SK-N-DZ (cell line): ENCODE data around the gene CEP85L.
"Not testable (repeated sequence)": the region's sequence is repeated elsewhere in the genome, so short reads cannot be mapped to it uniquely, and the experiment has no call there.

Source experiments
- DNase-seq: peaks from one replicate; pipeline ENCODE4 v3.0.0-alpha.2; 2015; ENCODE audit warnings: low spot score

Gene CEP85L

DNA sequence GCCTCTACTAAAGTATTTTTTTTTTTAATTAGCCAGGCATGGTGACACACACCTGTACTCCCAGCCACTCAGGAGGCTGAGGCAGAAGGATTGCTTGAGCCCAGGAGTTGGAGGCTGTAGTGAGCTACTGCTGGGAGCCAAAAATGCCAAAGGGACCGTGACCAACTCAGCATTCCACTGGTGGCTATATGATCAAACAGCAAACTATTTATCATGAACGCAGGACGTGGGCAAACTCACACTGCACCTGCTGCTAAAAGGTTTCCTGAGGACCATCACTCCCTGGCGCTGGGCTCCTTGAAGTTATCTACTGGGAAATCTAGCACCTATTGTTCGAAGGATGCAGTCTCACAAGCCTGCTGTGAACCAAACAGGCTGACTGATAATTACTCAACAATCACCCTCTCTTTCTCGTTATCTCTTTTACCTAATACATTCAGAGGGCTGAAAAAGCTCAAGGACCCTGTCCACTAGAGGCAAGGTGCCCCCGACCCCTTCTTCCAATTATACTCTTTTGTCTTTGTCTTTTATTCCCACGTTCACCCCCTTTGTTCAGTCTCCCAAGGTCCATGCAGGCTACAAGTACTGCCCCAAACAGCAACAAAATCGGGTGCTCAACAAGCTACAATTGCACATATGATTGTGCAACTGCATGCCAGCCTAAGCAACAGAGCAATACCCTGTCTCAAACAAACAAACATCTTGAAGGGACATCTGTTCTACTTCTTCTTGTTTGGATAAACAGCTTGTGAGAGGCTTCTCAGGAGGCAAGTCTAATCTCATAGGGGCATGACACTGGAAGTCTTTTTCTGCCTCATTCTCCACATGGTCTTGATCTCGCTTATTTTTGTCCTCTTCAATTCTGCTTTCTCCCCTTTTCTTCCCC, 151.0 kb downstream of the CEP85L start:
- no peak for DNase-seq

DNA sequence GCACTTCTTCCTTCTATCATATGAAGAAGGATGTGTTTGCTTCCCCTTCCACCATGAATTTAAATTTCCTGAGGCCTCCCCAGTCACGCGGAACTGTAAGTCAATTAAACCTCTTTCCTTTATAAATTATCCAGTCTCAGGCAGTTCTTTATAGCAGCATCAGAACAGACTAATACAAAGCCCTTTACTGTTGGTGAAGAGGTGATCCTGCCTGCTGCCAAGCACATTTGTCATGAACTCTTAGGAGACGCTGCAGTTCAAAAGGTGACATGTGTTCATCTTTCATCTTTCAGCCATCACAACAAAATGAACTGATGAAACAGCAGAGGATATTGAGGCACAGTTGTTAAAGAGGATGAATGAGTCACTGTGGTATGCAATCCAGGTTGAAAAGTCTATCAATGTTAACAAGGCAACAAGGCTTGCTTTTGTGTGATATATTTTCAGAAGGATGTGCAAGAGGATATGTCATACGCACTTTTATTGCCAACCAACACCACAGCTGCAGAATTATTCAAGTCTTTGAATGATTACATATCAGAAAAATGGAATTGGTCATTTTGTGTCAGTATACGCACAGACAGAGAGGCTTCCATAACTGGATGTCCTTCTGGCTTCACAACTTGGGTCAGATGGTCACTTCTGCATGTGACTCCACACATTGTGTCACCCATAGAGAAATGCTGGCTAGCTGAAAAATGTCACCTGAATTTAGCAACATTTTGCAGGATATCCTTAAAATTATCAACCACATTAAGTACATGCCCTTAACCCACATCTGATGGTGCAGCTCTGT, 155.7 kb downstream of the CEP85L start:
- no peak for DNase-seq

- DNase-seq = no peak
Observed at GRCh38 chr6:118494091-118494490, 157.3 kb downstream of the CEP85L start.

GRCh38 chr6:118489990-118490389, 161.4 kb downstream of the CEP85L start:
- DNase-seq = no peak

- DNase-seq = no peak
Observed at GRCh38 chr6:118488631-118489030, 162.8 kb downstream of the CEP85L start.

GRCh38 chr6:118485601-118486550, 165.5 kb downstream of the CEP85L start:
- DNase-seq = no peak

DNA sequence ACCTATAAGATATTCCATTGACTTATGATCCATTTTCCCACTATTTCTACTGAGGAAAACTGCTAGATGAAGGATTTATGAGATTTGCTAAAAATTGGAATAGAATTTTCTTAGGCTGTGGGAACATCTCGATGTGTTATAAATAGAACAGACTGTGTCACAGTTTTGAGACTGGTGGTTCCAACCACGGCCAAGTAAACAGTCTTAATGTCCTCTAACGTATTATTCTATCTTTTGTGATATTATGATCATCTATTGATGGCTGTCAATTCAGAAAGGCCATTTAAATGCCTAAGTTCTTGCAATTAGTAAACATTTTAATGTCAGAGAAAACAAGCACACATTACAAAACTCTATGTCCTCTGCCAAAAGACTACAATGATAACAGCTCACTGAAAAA, 174.8 kb downstream of the CEP85L start:
- DNase-seq = no peak

DNA sequence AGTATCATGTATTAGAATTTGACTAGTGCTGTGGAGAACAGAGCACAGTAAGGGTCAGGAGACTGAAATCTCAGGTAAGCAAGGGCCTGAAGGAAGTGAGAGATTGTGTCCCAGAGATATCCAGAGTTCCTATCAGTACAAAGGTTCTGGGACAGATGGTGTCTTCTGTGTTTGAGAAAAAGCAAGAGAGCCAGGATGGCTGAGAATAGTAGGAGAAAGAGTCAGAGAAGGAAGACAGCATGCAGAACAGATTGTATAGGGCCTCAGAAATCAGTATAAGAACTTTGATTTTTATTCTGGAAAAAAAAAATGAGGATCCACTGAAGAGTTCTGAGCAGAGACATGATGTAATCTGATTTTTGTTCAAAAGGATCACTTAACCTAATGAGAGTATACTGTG, 178.1 kb downstream of the CEP85L start:
- no peak for DNase-seq

GRCh38 chr6:118469468-118469867, 181.9 kb downstream of the CEP85L start:
- no peak for DNase-seq

- DNase-seq = no peak
Observed at GRCh38 chr6:118468682-118469465, 182.5 kb downstream of the CEP85L start.

DNA sequence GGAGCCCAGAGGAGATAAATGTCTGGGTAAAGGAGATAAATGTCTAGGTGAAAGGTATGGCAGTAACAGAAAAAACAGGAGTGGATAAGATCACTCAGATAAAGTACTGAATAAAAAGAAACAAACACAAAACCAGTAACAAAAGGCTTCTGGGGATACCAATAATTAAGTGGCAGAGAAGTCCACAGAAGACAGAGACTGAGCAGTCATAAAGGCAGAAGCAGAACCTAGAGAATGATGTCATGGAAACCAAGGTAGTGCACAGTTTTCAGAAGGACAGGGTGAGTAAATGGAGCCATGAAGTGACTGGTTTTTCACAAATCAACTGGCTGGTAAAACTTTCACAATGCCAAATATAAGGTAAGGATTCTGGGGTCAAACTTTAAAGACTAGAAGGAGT, 184.2 kb downstream of the CEP85L start:
- no peak for DNase-seq

DNA sequence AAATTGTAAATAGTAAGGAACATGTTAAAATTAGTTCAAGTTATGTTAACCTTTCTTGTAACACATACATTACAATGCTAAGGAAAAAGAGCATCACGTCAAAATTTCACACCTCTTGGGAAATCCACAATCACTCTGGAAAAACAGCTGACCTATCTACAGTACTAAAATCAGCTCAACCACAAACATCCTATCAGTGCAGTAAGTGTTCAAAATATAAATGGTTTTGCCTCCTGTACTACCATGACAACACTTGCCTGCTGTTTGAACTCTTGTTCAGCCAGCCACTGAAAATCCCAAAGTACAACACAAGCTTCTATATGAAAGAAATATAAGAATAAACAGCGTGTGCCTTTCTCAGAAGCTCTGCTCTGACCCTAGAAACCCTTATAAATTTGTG, 186.8 kb downstream of the CEP85L start:
- no peak for DNase-seq

- DNase-seq = no peak
Observed at GRCh38 chr6:118460958-118461470, 190.4 kb downstream of the CEP85L start.

GRCh38 chr6:118456982-118457381, 194.4 kb downstream of the CEP85L start:
- no peak for DNase-seq

- DNase-seq = no peak
Observed at GRCh38 chr6:118451839-118452238, 199.6 kb downstream of the CEP85L start.

- DNase-seq = no peak
Observed at GRCh38 chr6:118444796-118445195, 206.6 kb downstream of the CEP85L start.

DNA sequence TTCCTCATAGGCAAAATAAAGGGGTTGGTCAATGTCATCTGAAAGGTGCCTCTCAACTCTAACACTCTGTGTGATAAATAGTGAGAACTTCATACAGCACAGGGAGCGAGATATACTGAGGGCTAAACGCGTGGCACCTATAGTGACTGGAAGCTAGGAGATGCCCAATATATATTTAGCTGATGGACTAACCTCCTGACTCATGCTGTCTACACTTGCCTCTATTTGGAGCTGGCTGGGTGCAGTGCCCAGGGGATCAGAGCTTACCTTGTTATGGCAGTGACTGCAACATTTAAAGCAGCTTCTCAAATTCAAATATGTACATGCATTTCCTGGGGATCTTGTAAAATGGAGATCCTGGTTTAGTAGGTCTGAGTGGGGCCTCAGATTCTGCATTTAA, 214.9 kb downstream of the CEP85L start:
- DNase-seq = no peak

- not testable (repeated sequence) for DNase-seq
Observed at GRCh38 chr6:118434147-118434546, 217.2 kb downstream of the CEP85L start.

GRCh38 chr6:118421312-118421711, 230.1 kb downstream of the CEP85L start:
- not testable (repeated sequence) for DNase-seq
